Activated T-helper 1 cell treated with anti-CD3 and anti-CD28 coated beads, Interleukin-12 subunit alpha, Interleukin-12 subunit beta, Interleukin-2, Interleukin-4 antibody, amounts not matched to agents 30 ng/mL and 10 ng/mL and 1 ng/mL, durations not matched to agents 14 hours and 24 hours and 36 hours (primary cell): ENCODE results near the gene ZNF827. TPM values are rescaled to one million over a fixed set of nuclear protein-coding genes. Genes with fewer than 3 reads are reported as not detected.

ENCODE experiments used
- DNase-seq: peaks from one replicate; pipeline ENCODE4 v3.0.0; 2021; ENCODE audit warnings: low spot score
- H3K27ac Mint-ChIP-seq: one replicate; pipeline ENCODE4 v1.8.0; 2021; ENCODE audit warnings: mild to moderate bottlenecking, mixed read lengths
- H3K27me3 Mint-ChIP-seq: one replicate; pipeline ENCODE4 v1.8.0; 2022; ENCODE audit warnings: mild to moderate bottlenecking, moderate library complexity, mixed read lengths; ENCODE audit not compliant: insufficient read depth
- H3K36me3 Mint-ChIP-seq: one replicate; pipeline ENCODE4 v1.8.0; 2021; ENCODE audit warnings: low read depth, mixed read lengths
- H3K4me1 Mint-ChIP-seq: one replicate; pipeline ENCODE4 v1.8.0; 2021; ENCODE audit warnings: low read depth, mixed read lengths
- H3K4me3 Mint-ChIP-seq: one replicate; pipeline ENCODE4 v1.8.0; 2021; ENCODE audit warnings: mild to moderate bottlenecking, moderate library complexity, mixed read lengths
- H3K9me3 Mint-ChIP-seq: one replicate; pipeline ENCODE4 v1.8.0; 2021; ENCODE audit warnings: mixed read lengths
- intact Hi-C: fragments of 100-400 bp; cut with micrococcal nuclease; formaldehyde crosslinking; loops from one replicate; pipeline ENCODE4 v1.15.1; 2024
- total RNA-seq: library from RNA; stranded (reverse); gene quantifications from 2 replicates; pipeline ENCODE4 v1.2.3, GENCODE V29; 2022

The ZNF827 gene
- total RNA-seq = 50.7 and 51.1 TPM in 2 replicates

GRCh38 chr4:145938618-145939440, at the start of gene ZNF827:
TSS of gene ZNF827 (minus strand) at chr4:145938823. CDS start at chr4:145938407, 416 bp downstream.
- Mint-ChIP-seq H3K9me3 (no peaks in the 10 kb centered on the region), H3K27me3 (peaks cover 3% of the 10 kb centered on the region), H3K27ac (peak within 1 kb of the TSS; percentile 96), H3K36me3 (peaks cover 13% of the 10 kb centered on the region), H3K4me3 (peak within 1 kb of the TSS; percentile 95), H3K4me1 (peaks cover 43% of the 10 kb centered on the region)
- intact Hi-C loops = loop anchor here (1.0 to 10.0 kb wide), 9 partner anchors 16 to 704 kb away; partner anchors contain the start of genes MMAA and SLC10A7
- peak; percentile 50 for DNase-seq

GRCh38 chr4:145984563-145984962, 45.9 kb upstream of the ZNF827 start:
- Mint-ChIP-seq H3K4me3 (no peak overlapping the region), H3K27ac (no peak overlapping the region), H3K4me1 (no peaks in the 10 kb centered on the region), H3K27me3 (peaks cover 4% of the 10 kb centered on the region), H3K36me3 (no peaks in the 10 kb centered on the region), H3K9me3 (no peaks in the 10 kb centered on the region)
- intact Hi-C loops = no loop called here
- no peak for DNase-seq

GRCh38 chr4:145982791-145983190, 44.2 kb upstream of the ZNF827 start:
- no peak for DNase-seq
- H3K27me3 Mint-ChIP-seq = peaks cover 6% of the 10 kb centered on the region
- intact Hi-C loops = no loop called here
- H3K27ac Mint-ChIP-seq = no peak overlapping the region
- no peaks in the 10 kb centered on the region for H3K4me1 Mint-ChIP-seq
- H3K4me3 Mint-ChIP-seq = no peak overlapping the region
- no peaks in the 10 kb centered on the region for H3K9me3 Mint-ChIP-seq
- H3K36me3 Mint-ChIP-seq = no peaks in the 10 kb centered on the region

GRCh38 chr4:145979160-145979559, 40.5 kb upstream of the ZNF827 start:
- H3K9me3 Mint-ChIP-seq = no peaks in the 10 kb centered on the region
- H3K27me3 Mint-ChIP-seq = peaks cover 8% of the 10 kb centered on the region
- H3K4me1 Mint-ChIP-seq = no peaks in the 10 kb centered on the region
- H3K36me3 Mint-ChIP-seq = no peaks in the 10 kb centered on the region
- DNase-seq = no peak
- intact Hi-C loops = no loop called here
- H3K27ac Mint-ChIP-seq = no peak overlapping the region
- no peak overlapping the region for H3K4me3 Mint-ChIP-seq

GRCh38 chr4:145976680-145977079, 38.1 kb upstream of the ZNF827 start:
- intact Hi-C loops = no loop called here
- Mint-ChIP-seq H3K36me3 (no peaks in the 10 kb centered on the region), H3K4me3 (no peak overlapping the region)

GRCh38 chr4:145960012-145960411, 21.4 kb upstream of the ZNF827 start:
- intact Hi-C loops = no loop called here
- H3K9me3 Mint-ChIP-seq = no peaks in the 10 kb centered on the region
- DNase-seq = no peak
- H3K4me1 Mint-ChIP-seq = peaks cover 5% of the 10 kb centered on the region
- H3K27me3 Mint-ChIP-seq = peaks cover 5% of the 10 kb centered on the region
- H3K4me3 Mint-ChIP-seq = no peak overlapping the region
- H3K27ac Mint-ChIP-seq = no peak overlapping the region
- H3K36me3 Mint-ChIP-seq = no peaks in the 10 kb centered on the region

More at GRCh38 chr4:145976680-145977079, 38.1 kb upstream of the ZNF827 start:
- Mint-ChIP-seq H3K4me1 (no peaks in the 10 kb centered on the region), H3K27ac (no peak overlapping the region), H3K27me3 (peaks cover 5% of the 10 kb centered on the region), H3K9me3 (no peaks in the 10 kb centered on the region)
- no peak for DNase-seq

GRCh38 chr4:145957302-145957701, 18.7 kb upstream of the ZNF827 start:
- H3K27ac Mint-ChIP-seq = no peak overlapping the region
- H3K27me3 Mint-ChIP-seq = peaks cover 4% of the 10 kb centered on the region
- H3K4me1 Mint-ChIP-seq = peaks cover 5% of the 10 kb centered on the region
- no peaks in the 10 kb centered on the region for H3K9me3 Mint-ChIP-seq
- intact Hi-C loops = loop anchor here (5.0 kb wide), 2 partner anchors 220 to 1140 kb away; partner anchors contain the start of gene LSM6
- no peak for DNase-seq
- no peak overlapping the region for H3K4me3 Mint-ChIP-seq
- H3K36me3 Mint-ChIP-seq = no peaks in the 10 kb centered on the region

- Mint-ChIP-seq H3K27ac (no peak overlapping the region), H3K4me3 (no peak overlapping the region), H3K9me3 (no peaks in the 10 kb centered on the region), H3K27me3 (peaks cover 4% of the 10 kb centered on the region), H3K4me1 (peaks cover 5% of the 10 kb centered on the region), H3K36me3 (no peaks in the 10 kb centered on the region)
- intact Hi-C loops = loop anchor here (1.0 to 5.0 kb wide), 3 partner anchors 221 to 1141 kb away; partner anchors contain the start of gene LSM6
- no peak for DNase-seq
Observed at GRCh38 chr4:145956288-145956890, 17.8 kb upstream of the ZNF827 start.

GRCh38 chr4:145954924-145955339, 16.3 kb upstream of the ZNF827 start:
- Mint-ChIP-seq H3K9me3 (no peaks in the 10 kb centered on the region), H3K4me3 (no peak overlapping the region), H3K27me3 (peaks cover 15% of the 10 kb centered on the region), H3K27ac (no peak overlapping the region), H3K4me1 (peaks cover 5% of the 10 kb centered on the region), H3K36me3 (no peaks in the 10 kb centered on the region)
- intact Hi-C loops = loop anchor here (2.0 to 5.0 kb wide), 3 partner anchors 16 to 1142 kb away; partner anchors contain the start of genes LSM6 and ZNF827
- DNase-seq = no peak

GRCh38 chr4:145951931-145952330, 13.3 kb upstream of the ZNF827 start:
- intact Hi-C loops = no loop called here
- H3K9me3 Mint-ChIP-seq = no peaks in the 10 kb centered on the region

GRCh38 chr4:145945431-145946155, 7.0 kb upstream of the ZNF827 start:
- H3K27ac Mint-ChIP-seq = no peak overlapping the region
- no peaks in the 10 kb centered on the region for H3K4me1 Mint-ChIP-seq
- intact Hi-C loops = no loop called here
- peaks cover 21% of the 10 kb centered on the region for H3K27me3 Mint-ChIP-seq
- H3K36me3 Mint-ChIP-seq = peaks cover 1% of the 10 kb centered on the region
- no peak for DNase-seq
- no peak overlapping the region for H3K4me3 Mint-ChIP-seq
- H3K9me3 Mint-ChIP-seq = no peaks in the 10 kb centered on the region

More at GRCh38 chr4:145951931-145952330, 13.3 kb upstream of the ZNF827 start:
- no peak overlapping the region for H3K4me3 Mint-ChIP-seq
- DNase-seq = no peak
- H3K4me1 Mint-ChIP-seq = peaks cover 5% of the 10 kb centered on the region
- H3K27me3 Mint-ChIP-seq = peaks cover 27% of the 10 kb centered on the region
- H3K27ac Mint-ChIP-seq = no peak overlapping the region
- peaks cover 1% of the 10 kb centered on the region for H3K36me3 Mint-ChIP-seq

- DNase-seq = no peak
- H3K36me3 Mint-ChIP-seq = peaks cover 1% of the 10 kb centered on the region
- no peak overlapping the region for H3K4me3 Mint-ChIP-seq
- H3K9me3 Mint-ChIP-seq = no peaks in the 10 kb centered on the region
- peaks cover 16% of the 10 kb centered on the region for H3K27me3 Mint-ChIP-seq
- no peak overlapping the region for H3K27ac Mint-ChIP-seq
- peaks cover 5% of the 10 kb centered on the region for H3K4me1 Mint-ChIP-seq
- intact Hi-C loops = no loop called here
Observed at GRCh38 chr4:145944886-145945285, 6.3 kb upstream of the ZNF827 start.
